T1000 (cell line): Measurements from ENCODE around the gene DPM1.

ENCODE experiments used
- DNase-seq: peaks from one replicate; lab custom pipeline; 2025; ENCODE audit warnings: mixed read lengths; lab: John Stamatoyannopoulos, UW

DPM1 gene

GRCh38 chr20:50957798-50958614, at the start of gene DPM1:
Gene DPM1, minus strand, starts transcription at chr20:50958532. Its CDS starts 9 bp downstream, at chr20:50958523.
- peak; percentile 95 for DNase-seq

DNA sequence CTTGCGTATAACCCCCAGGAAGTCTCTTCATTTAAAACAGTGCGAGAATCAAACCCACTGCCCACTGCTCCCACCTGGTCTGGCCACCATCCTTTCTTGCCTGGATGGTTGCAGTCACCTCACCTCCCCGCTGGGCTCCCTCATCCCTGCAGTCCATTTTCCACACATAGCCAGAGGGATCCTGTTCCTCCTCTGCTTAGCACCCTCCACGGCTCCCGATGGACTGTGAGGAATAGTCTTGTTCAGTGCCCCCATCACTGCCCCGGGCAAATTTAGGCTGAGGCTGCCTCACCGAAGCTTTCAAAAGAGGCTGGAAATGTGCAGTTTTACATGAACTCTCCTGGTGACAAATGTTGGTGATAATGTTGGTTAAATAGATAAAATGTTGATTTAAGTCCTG, 46.9 kb upstream of the DPM1 start:
- DNase-seq: no peak

DNA sequence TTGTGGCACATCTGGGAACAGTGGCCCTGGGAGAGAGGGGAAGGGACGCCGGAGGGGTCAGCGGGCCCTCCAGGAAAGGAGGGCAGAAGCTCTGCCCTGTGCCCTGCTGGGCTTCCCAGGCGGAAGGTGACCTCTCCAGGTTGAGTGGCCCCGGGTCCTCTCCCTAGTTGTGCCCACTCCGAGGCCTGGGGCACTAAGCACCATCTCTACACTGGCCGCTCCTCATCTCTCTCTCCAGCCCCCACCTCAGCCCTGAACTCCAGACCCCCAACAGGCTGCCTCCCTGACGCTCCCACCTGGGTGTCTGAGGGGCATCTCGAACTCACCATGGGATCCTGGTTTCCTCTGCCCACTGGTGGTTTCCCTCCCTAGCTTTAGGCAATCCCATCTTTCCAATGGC, 46.4 kb upstream of the DPM1 start:
- no peak for DNase-seq

- no peak for DNase-seq
Measured at GRCh38 chr20:51004305-51004727, 46.0 kb upstream of the DPM1 start.

DNA sequence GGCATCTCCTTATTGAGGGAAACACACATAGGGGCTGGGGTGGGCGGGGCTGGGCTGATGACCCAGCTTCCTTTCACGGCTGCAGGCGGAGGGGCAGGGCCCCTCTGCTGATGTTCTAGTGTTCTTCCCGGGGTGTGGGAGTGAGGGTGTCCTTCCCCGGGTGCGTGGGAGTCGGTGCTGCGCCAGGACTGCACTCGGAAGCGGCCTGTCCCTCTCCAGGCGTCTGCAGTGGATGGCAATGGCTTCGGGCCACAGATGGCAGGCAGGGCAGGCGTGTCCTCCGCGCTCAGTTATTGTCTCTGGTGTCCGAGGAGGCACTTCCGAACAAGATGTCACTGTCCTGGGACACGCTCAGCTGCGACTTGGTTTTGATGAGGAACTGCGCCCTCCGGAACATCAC, 45.4 kb upstream of the DPM1 start:
- DNase-seq: no peak

- DNase-seq: no peak
Measured at GRCh38 chr20:51002633-51003032, 44.3 kb upstream of the DPM1 start.

- no peak for DNase-seq
Measured at GRCh38 chr20:51001430-51002265, 43.3 kb upstream of the DPM1 start.

DNA sequence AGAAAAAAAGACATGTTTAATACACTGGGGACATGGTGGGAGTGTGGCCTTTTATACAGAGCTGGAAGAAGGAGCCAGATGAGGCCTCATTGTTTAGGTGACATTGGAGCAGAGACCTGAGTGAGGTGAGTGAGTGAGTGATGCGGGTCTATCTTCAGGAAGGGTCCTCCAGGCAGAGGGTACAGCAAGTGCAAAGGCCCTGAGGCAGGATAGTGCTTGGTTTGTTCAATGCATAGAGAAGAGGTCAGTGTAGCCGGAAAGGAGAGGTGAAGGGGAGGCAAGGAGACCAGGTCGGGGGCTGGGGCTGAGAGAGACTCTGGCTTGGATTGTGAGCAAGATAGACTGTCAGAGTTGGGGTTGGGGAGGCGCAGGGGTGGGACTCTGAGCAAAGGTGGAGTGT, 41.0 kb upstream of the DPM1 start:
- no peak for DNase-seq

DNA sequence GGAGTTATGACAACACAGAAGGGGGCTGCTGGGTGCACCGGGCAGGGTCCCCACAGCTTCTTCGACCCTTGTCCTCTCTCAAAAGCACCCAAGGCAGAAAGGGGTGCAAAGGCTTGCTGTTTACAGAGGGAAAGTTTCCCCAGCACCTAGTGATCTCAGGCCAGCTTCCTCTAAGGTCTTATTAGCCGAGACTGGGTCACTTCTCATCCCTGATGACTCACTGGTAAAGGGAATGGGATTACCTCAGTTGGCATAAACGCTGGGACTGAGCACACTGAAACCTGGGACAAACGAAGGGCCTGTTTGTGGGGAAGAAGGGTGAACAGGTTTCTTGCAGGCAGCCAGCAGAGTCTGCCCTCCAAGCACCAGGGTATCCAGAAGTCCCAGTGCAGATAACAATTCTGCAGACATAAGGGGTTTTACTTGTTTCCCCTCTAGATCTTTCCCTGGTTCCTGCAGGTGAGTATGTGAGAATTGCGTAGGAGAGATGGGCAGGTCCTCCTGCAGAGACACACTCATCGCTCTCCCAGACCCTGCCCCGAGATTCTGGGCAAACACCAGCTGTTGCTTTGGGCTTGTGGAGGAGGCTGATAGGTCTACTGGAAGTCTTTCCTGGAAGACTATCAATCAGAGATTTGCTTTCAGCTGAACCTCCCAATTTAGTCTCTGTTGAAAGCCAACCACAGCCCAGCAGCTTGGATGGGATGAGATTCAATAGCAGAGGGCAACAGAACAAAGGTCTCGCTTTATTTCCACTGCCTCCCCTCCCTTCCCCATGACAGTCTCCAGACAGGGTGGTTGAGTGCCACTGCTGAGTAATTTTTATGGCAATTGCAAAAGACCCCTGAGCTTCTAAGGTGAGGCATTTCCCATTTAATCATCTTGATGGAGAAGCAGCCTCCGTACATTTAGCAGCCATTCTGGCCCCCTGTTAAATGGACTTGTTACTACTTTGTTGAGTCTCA, 38.9 kb upstream of the DPM1 start:
- no peak for DNase-seq

DNA sequence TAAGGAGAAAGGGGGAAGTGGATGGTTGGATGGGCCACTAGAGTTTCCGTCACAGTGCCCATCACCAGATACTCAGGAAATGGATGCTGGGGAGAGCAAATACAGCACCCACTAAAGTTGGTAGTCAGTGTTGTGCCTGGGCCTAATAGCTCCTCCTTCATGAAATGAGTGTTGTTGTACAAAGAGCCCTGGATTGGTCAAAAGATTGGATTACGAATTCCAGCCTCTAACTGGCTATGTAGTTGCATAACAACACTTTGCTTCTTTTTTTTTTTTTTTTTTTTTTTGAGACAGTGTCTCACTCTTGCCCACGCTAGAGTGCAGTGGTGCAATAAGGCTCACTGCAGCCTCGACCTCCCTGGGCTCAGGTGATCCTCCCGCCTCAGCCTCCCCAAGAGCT, 37.2 kb upstream of the DPM1 start:
- no peak for DNase-seq

DNA sequence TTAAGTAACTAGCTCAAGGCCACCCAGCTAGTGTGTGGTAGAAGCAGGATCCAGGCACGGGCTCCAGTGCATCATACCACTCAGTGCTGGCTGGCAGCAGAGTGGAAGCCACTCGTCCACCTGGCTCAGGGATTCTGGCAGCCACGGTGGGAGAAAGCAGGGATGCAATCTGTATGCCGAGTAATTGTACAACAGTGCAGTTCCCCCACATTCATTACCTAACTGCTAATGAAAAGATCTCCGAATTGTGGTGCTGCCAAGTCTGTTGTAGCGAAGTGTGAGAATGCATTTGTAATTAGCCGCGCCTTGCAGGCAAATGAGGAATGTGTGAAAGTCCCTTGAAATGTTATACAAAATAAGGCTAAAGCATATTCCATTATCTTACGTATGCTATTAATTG, 35.5 kb upstream of the DPM1 start:
- no peak for DNase-seq

GRCh38 chr20:50992733-50993457, 34.6 kb upstream of the DPM1 start:
- peak; percentile 88 for DNase-seq

- no peak for DNase-seq
Measured at GRCh38 chr20:50992336-50992732, 34.0 kb upstream of the DPM1 start.

DNA sequence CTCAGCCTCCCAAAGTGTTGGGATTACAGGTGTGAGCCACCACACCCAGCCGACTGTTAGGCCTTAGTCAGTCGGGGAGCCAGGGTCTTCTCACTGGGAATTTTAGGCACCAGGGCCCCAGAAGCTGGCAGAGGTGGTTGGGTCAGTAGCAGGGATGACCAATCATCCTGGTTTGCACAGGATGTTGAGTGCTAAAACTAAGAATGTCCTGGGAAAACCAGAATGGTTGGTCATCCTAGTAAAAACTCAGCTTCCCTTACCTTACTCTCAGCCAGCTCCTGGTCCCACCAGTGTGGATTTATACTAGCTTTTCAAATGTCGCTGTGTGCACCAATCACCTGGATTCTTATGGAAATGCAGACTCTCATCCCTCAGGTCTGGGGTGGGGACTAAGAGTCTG, 32.7 kb upstream of the DPM1 start:
- no peak for DNase-seq

DNA sequence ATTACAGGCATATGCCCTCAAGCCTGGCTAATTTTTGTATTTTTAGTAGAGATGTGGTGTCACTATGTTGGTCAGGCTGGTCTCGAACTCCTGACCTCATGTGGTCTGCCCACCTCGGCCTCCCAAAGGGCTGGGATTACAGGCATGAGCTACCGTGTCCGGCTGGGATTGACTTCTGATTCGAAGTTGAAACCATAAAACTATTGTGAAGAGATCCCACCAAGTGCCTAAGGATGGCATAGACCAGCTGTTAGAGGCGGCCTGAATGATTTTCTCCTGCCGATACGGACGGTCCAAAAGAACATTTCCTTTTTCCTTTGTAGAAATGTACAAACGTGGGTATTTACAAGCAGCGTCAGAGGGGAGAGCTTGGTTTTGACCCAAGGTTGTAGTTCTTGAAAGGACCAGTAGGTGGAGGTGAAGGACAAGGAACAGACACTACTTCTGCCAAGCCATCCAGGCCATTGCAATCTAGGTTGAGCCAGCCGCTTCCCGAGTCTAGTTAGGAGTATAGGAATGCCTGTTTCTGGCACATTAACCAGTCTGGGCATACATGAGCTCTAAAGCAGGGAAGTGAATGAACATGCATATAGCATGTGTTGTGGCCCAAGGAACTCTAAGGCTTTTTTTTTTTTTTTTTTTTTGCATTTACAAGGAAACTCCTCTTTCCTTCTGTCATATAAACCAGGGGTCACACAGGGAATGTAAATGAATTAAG, 29.3 kb upstream of the DPM1 start:
- DNase-seq: peak; percentile 85

GRCh38 chr20:50983321-50983720, 25.0 kb upstream of the DPM1 start:
- DNase-seq: no peak

GRCh38 chr20:50982363-50982762, 24.0 kb upstream of the DPM1 start:
- DNase-seq: peak; percentile 64

GRCh38 chr20:50981714-50982048, 23.3 kb upstream of the DPM1 start:
- no peak for DNase-seq

DNA sequence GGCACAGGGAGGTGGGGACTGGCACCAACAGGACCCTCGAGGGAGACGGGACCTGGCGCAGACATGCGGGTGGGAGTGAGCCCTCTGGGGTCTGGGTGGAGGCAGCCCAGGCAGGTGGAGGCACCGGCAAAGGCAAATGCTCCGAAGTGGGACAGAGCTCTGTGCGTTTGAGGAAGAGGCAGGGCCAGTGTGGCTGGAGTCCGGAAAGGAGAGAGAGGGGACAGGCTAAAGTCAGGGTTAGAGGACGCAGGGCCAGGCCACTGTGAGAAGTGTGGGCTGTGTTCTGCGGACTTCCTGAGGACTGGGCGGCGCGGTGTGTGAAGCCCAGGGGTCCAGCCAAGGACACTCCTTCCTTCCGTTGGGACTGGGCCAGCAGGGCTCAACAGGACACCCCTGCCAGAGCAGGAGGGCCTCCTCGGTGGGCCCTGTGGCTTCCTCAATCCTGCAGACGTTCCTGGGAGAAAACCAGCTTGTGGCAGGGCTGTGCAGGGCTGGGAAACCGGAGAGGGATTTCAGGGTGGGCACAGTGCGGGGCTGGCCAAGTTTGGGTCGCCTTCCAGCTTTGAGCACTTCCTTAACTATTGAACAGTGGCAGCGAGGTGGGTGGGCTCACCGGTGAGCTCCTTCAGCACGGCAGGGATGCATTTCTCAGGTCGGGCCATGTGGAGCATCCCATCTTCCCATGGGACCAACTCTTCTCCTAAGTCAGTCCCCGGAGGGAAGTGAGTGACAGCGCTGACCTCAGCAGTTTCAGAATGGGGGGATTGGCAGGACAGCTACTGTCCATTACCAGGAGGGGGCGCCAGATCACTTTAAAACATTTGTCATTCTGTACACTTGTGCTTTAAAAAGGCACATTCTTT, 22.8 kb upstream of the DPM1 start:
- DNase-seq: peak; percentile 34
